HG03159 (cell line): Measurements from ENCODE around the gene CCM2L.

ENCODE experiments used
- ATAC-seq: cut with Tn5 transposase; IDR thresholded peaks from one replicate; pipeline ENCODE4 v1.9.1; 2021; ENCODE audit warnings: mild to moderate bottlenecking, moderate library complexity; ENCODE audit not compliant: unreplicated experiment

The CCM2L gene

DNA sequence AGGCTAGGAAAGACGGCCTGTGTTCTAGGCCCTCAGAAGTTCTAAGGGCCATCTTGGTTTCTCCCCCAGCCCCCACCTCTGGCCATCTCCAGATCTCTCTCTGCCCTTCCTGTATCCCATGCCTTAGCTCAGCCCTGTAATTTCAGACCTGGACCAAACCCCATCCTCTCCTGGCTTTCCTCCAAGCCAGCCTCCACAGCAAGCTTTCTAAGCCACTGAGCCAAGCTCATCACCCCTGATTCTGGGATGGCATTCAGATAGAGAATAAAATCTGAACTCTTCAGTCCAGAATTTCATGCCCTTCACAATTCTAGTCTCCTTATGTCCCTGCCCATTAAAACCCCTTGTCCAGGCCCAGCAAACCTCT is 18.9 kb upstream of the CCM2L start:
- no peak for ATAC-seq

DNA sequence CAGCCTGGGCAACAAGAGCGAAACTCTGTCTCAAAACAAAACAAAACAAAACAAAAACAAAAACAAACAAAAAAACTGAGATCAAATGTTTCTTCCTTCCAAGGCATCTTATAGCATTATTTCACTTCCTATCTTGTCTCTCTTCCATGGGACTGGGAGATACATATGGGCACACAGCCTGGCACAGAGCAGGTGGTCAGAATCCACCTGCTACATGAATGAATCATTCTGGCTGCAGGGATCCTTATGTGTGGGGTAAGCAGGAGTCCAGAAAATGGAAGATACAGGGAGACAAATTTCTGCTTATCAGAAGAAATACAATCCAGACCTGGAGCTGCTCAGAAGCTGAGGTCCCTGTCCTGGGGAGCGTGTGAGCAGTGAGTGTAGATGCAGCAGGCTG is 18.2 kb upstream of the CCM2L start:
- ATAC-seq, result no peak

DNA sequence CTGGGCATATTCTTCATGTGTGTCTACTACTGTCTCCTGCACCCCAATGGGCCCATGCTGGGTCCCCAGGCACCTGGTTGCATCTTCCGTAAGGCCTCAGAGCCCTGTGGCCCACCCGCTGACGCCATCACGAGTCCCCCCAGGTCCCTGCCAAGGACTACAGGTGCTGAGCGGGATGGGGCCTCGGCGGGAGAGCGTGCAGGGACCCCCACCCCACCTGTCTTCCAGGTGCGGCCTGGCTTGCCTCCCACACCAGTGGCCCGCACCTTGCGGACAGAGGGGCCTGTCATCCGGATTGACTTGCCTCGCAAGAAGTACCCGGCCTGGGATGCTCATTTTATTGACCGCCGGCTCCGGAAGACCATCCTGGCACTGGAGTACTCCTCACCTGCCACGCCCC is 13.2 kb upstream of the CCM2L start:
- no peak for ATAC-seq

DNA sequence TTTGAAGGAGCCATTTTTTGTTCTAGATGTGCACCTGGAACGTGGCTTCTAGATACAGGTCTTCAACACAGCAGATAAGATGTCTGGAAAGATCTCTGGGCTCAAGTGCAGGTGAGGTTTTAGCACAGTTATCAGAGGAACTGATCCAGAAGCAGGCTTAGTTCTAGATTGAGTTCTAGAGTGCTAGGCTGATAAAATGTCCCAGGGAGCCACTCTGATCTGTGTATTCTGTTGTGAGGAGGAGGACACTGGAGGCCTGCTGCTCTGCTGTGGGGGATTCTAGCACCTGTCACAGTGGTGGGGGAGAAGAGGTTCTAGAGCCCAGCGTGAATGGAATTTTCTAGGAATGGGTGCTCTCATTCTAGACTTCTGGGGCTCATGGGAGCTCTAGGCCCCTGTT is 12.0 kb upstream of the CCM2L start:
- ATAC-seq, result no peak

DNA sequence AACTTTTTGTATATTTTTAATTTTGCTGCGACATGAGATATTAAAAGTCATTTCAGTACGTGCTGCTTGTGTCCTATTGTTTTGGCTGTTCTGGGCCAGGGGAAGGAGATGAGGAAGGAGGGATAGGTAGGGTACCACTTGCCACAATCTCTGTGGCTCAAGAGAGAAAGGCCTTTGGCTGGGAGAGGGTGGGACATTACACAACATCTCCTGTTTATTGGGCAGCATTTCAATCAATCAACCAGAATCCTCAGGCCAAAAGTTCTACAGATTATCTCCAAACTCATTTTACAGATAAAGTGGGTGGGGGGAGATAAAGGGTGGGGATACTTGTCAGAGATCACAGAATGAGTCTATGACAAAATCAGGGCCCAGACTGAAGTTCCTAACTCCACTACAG is 6.9 kb upstream of the CCM2L start:
- no peak for ATAC-seq

DNA sequence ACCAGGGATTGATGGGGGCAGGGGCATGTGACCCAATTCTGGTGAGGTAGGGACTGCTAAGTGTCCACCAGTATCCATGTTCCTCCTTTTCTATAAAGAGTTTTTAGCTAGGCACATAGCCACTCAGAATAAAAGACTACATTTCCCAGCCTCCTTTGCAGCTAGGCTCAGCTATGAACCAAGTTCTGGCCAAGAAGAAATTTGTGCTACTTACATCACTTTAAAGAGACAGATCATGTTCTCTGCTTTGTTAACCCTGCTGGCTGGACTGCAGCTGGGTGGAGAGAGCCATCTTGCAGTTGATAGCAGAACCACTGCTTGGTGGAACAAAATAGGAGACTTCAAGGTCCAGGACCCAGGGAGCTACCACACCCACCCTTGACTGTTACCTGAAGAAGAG is 5.3 kb upstream of the CCM2L start:
- no peak for ATAC-seq

DNA sequence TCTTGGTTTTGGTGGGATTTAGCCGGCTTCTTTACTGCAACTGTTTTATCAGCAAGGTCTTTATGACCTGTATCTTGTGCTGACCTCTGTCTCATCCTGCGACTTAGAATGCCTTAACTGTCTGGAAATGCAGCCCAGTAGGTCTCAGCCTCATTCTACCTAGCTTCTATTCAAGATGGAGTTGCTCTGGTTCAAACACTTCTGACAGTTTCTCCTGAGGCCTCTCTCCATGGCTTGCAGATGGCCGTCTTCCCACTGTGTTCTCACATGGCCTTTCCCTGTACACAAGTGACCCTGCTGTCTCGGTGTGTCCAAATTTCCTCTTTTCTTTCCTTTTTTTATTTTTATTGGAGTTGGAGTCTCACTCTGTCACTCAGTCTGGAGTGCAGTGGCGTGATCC is 4.2 kb upstream of the CCM2L start:
- no peak for ATAC-seq

DNA sequence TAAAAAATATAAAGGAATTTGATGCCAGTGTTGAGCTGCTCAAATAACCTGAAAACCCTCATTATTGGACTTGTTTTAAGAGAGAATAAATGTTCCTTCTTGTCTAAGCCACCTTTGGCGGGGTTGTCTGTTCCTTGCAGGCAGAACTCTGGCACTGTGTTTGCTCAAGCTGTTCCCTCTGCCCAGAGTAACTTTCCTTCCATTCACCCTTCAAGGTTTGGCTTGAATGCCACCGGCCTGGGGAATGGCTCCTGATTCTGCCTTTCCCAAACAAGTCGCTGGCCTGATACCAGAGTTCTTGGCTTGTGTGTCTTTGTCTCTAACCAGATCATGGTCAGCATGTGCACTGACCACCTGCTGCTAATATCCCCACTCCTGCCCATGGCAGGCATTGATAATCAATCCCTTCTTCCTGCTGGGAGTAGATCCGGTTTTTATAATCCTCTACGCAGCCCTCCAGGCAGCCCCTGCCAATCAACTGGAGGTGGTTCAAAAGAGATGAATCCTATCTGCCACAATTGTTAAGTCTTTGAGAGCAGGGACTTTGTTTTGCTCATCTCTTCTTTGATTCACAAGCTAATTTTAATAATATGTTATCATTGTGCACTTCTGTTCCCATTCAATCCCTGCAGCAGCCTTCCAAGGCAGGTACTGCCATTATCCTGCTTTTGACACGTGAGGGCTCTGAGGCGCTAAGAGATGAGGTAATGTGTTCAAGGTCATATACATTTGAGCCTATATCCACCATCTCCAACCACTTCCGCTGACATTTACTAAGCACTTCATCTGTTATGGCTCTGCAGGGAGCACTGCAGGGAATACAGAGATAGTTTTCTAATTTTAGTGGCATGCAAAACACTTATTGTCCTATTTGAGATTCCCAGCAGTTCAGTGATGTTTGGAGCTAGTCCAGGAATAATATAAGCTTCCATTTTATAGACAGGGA is 3.1 kb upstream of the CCM2L start:
- no peak for ATAC-seq

DNA sequence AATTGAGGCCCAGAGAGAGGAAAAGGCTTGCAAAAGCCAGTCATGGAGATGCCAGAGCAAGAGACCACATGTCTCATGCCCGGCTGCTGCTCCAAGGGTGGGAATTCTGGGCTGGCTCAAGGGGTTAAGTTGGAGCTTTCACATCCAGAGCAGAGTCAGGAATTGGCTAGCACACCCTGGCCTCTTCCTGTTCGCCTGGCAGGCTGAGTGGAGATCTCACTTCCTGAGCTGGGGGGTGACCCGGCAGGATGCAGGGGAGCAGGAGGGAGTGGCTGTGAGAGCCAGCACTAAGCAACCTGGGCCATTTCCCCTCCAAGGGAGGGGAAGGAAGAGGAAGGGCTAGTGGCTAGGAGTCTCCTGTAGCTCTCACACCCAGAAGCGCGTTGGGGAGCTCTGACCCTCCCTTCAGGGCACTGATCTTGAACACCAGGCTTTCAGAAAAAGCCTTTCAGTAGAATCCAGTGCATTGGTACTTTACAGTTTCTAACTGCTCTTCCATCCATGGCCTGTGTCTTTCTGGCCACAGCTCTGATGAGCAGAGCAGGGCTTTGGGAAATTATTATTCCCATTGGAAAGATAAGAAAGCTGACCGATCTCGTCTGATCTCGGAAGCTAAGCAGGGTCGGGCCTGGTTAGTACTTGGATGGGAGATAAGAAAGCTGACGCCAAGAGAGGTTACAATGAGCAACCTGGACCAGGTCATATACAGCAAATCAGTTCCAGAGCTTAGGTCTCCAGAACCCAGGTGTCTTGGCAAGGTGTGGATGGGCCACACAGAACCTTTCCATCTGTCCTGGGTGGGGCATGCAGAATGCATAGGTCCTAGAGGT is 2.2 kb upstream of the CCM2L start:
- no peak for ATAC-seq

DNA sequence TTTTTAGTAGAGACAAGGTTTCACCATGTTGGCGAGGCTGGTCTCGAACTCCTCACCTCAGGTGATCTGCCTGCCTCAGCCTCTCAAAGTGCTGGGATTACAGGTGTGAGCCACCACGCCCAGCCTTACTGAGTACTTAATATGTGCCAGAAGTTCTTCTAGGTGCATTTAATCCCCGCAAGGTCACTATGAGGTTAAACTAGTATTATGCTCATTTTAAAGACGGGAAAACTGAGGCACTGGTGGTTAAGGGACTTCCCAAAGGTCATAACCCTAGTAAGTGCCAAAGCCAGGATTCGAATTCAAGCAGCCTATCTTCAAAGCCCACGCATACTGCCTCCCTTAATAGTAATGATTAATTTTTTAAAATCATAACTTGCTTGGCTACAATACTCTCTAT is 674 bp upstream of the CCM2L start:
- no peak for ATAC-seq

DNA sequence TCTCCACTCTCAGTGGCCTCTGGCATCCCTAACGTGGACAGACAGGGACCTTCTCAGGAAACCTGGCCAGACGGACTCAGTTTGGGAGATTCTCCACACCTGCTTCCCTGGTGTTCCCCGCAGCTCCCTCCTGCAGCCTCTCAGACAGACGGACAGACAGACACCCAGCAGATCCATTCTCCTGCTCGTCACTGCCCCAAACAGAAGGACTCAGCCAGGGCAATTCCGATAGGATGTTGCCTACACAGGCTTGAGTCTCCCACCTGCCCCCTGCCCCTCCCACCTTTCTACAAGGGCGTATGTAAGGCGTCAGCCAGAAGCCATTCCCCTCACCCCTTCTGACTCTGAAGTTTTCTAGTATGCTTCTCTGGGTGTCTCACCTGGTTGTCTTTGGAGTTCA is 428 bp downstream of the CCM2L start:
- no peak for ATAC-seq

DNA sequence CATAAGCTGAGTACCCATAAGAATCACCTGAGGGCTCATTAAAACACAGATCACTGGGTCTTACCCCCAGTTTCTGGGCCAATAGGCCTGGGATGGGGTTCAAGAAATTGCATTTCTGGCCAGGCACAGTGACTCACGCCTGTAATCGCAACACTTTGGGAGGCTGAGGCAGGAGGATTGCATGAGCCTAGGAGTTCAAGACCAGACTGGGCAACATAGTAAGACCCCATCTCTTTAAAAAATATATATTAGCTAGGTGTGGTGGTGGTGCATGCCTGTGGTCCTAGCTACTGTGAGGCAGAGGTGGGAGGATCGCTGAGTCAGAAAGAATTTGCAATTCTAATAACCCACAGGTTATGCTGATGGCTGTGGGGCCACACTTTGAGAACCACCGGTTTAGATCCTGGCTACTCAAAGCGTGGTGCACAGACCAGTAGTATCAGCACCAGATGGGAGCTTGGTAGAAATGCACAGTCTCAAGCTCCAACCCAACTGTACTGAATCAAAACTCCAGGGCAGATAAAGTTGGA is 2.0 kb downstream of the CCM2L start:
- ATAC-seq, result no peak

DNA sequence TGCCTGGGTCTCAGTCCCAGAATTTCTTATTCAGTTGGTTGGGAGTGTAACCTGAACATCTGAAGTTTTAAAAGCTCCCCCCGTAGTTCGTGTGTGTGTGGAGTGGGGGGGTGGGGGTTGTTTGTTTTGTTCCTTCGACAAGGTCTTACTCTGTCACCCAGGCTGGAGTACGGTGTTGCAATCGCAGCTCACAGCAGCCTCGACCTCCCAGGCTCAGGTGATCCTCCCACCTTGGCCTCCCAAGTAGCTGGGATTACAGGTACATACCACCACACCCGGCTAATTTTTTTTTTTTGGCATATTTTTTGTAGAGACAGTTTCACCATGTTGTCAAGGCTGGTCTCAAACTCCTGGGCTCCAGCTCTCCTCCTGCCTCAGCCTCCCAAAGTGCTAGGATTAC is 3.1 kb downstream of the CCM2L start:
- no peak for ATAC-seq

DNA sequence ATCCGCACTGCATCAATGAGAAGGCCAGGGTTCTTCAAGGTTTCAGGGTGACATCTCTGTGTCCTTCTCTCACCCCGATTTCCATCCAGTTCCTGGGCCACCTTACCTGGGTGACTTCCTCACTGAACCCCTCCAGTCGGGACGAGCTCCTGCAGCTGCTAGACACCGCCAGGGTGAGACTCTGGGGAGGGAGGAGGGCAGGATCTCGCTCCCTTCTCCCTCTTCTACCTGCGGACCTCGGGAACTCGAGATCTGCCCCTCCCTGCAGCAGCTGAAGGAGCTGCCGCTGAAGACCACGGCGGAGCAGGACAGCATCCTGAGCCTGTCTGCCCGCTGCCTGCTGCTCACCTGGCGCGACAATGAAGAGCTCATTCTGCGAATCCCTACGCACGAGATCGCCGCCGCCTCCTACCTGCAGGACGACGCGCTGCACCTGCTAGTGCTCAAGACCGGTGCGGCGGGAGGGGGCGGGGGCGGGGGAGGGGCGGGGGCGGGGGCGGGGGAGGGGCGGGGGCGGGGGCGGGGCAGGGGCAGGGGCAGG is 7.5 kb downstream of the CCM2L start:
- no peak for ATAC-seq

DNA sequence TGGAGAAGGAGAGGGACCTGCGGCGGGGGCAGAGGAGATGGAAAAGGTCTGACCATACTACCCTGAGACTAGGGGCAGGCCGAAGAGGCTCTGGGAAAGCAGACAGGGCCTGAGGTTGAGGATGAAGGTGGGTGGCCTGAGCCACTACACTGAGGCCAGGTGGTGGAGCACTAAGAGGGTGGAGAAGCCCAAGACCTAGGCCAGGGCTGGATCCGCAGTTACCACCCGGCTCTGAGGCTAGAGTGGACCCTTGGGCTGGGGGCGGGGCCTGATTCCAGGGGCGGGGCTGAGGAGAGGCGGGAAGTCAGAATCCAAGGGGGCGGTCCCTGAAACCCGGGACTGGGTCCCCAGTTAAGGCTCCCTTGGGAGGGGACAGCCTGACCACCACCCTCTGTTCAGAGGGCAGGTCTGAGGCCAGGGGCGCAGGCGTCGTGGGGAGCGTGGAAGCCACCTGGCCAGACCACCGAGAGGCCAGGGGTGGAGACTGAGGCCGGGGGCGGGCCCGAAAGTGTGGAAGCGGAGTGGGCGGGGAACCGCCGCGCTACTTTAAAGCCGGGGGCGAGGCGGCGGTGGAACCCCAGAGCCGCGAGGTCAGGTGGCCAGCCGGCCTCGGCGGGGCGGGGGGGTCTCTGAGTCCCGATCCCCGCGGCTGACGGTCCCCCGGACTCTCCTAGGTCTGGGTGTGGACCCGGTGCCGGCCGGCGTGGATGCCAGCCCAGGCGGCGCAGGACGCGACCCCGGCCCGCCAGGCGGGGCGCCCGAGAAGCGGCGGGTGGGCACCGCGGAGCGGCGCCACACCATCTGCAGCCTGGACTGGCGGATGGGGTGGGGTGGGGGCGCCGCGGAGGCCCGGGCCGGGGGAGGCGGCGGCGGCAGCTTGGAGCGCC is 8.3 kb downstream of the CCM2L start:
- no peak for ATAC-seq

DNA sequence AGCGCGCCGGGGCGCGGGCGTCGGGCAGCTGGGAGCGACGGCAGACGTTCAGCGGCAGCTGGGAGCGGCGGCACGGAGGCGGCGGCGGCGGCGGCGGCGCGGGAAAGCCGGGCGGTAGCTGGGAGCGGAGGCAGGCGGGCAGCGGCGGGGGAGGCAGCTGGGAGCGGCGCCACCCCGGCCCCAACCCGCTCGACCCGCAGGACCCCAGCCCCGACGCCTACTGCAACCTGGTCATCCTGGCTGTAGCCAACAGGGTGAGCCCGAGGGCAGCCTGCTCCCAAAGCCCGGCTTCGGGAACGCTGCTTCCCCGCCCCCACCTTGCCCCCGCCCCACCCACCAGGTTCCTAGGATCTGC is 8.9 kb downstream of the CCM2L start:
- no peak for ATAC-seq

DNA sequence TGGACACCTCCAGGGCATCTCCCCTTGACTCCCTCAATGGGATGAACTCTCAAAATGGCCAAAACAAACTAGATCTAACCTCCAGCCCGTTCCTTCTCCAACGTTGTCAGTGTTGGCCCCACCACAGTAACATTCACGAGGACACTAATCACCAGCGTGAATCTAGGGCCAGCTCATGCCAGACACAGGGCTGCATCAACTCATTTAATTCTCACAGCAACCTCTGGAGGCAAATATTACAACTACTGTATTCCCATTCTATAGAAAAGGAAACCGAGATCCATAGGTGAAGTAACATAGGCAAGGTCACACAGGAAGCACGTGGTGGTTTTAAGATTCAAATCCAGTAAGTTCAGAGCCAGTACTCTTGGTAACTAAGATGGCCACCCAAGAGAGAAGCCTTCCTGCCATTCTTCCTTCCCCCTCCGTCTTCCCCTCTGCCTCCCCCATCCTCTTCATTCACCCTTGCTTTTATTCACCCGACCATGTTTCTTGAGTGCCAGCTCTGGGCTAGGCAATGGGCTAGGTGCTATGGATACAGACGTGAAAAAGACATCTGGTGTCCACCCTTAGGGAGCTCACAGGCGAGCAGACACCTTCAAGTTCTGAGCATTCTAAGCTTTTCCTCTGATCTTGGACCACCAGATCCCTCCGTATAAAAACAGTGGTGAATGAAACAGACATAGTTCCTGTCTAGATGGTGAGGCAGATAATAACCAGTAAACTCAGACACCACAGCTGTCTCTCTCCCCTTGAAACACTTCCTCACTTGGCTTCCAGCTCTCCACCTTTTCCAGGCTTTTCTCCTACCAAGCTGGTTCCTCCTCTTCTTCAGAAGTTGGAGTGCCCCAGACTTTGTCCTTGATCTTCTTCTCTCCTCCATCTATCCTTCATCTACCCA is 9.6 kb downstream of the CCM2L start:
- ATAC-seq, result no peak

DNA sequence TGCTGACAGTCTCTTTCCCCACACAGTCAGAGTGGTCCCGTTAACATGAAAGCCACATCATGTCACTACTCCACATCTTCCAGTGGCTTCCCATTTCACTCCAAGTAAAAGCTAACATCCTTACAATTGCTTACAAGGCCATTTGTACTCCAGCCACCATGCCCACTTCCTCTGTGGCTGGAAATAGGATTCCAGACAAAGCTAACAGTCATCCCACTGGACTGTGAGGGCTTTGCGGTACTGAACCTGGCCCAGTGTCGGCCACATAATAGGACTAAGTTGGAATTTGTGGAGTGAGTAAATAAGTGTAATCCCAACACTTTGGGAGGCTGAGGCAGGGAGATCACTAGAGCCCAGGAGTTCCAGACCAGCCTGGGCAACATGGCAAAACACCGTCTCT is 10.9 kb downstream of the CCM2L start:
- ATAC-seq, result no peak

DNA sequence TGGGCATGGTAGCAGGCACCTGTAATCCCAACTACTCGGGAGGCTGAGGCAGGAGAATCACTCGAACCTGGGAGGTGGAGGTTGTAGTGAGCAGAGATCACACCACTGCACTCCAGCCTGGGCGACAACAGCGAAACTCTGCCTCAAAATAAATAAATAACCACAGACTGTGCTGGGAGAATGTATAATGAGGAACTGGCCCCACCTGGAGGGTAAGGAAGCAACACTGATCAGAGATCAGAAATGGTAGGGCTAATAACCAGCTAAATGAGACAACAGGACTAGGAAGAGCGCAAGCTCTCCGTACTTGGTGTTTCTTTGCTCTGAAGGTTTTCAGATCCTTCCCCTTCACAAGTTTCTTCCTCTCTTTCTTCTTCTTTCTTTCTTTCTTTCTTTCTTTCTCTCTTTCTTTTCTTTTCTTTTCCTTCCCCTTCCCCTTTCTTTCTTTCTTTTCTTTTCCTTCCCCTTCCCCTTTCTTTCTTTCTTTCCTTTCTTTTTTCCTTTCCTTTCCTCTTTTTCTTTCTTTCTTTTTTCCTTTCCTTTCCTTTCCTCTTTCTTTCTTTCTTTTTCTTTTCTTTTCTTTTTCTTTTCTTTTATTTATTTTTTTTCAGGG is 14.6 kb downstream of the CCM2L start:
- no peak for ATAC-seq
